Stimulated activated naive CD8-positive, alpha-beta T cell treated with anti-CD3 and anti-CD28 coated beads, Interleukin-15, amount 100 ng/mL, for 72 hours (primary cell): ENCODE data around the gene MZT2A.
"Not testable (repeated sequence)": the region's sequence is repeated elsewhere in the genome, so short reads cannot be mapped to it uniquely, and the experiment has no call there.

ENCODE experiments used
- ATAC-seq: fragments of 150-1000 bp; cut with Tn5 transposase; 2 replicates; pipeline ENCODE4 v1.10.0; 2021; ENCODE audit warnings: mild to moderate bottlenecking, moderate library complexity
- DNase-seq, 2 donors: peaks; one replicate each; pipeline ENCODE4 v3.0.0; 2021 to 2022
- H3K27ac Mint-ChIP-seq, 2 donors: one replicate each; pipeline ENCODE4 v1.8.0; 2022; ENCODE audit warnings: mild to moderate bottlenecking in 2 of 2, mixed read lengths in 2 of 2, moderate library complexity in 2 of 2
- H3K27me3 Mint-ChIP-seq: one replicate; pipeline ENCODE4 v1.8.0; 2022; ENCODE audit warnings: mixed read lengths
- H3K4me1 Mint-ChIP-seq: one replicate; pipeline ENCODE4 v1.8.0; 2022; ENCODE audit warnings: mild to moderate bottlenecking, mixed read lengths
- H3K4me3 Mint-ChIP-seq, 2 donors: one replicate each; pipeline ENCODE4 v1.8.0; 2022; ENCODE audit warnings: mild to moderate bottlenecking in 2 of 2, mixed read lengths in 2 of 2, moderate library complexity in 1 of 2
- H3K9me3 Mint-ChIP-seq, 2 donors: one replicate each; pipeline ENCODE4 v1.8.0; 2022; ENCODE audit warnings: mixed read lengths in 2 of 2

The MZT2A gene

GRCh38 chr2:131527131-131528001 is 35.2 kb upstream of the MZT2A start, which contains the start of gene CCDC74A:
Gene CCDC74A (plus strand): TSS chr2:131527888. CDS start chr2:131527971, 83 bp downstream.
- not testable (repeated sequence) for H3K27me3 Mint-ChIP-seq, H3K9me3 Mint-ChIP-seq
- Mint-ChIP-seq H3K27ac (peak within 1 kb of the TSS; percentile 74 to 96), H3K4me1 (peaks cover 29% of the 10 kb centered on the region), H3K4me3 (peak within 1 kb of the TSS; percentile 88 to 95)
- DNase-seq: peak; percentile 77 to 78
- ATAC-seq: peak; percentile 81

GRCh38 chr2:131525256-131525655 is 33.1 kb upstream of the MZT2A start:
- H3K4me1 Mint-ChIP-seq: peaks cover 29% of the 10 kb centered on the region
- H3K27me3 Mint-ChIP-seq, ATAC-seq, H3K9me3 Mint-ChIP-seq, H3K4me3 Mint-ChIP-seq, H3K27ac Mint-ChIP-seq: not testable (repeated sequence)
- DNase-seq: peak in 1 of 2 donors; percentile 0

GRCh38 chr2:131521961-131522781 is 30.0 kb upstream of the MZT2A start:
- Mint-ChIP-seq H3K4me3 (peak overlapping the region in 1 of 2 donors; percentile 47), H3K27ac (no peak overlapping the region), H3K27me3 (no peaks in the 10 kb centered on the region), H3K4me1 (peaks cover 3% of the 10 kb centered on the region), H3K9me3 (no peaks in the 10 kb centered on the region)
- no peak for ATAC-seq
- no peak for DNase-seq

GRCh38 chr2:131521524-131521923 is 29.3 kb upstream of the MZT2A start:
- not testable (repeated sequence) for H3K4me1 Mint-ChIP-seq, DNase-seq, H3K27me3 Mint-ChIP-seq, H3K9me3 Mint-ChIP-seq, H3K27ac Mint-ChIP-seq, ATAC-seq
- peak overlapping the region in 1 of 2 donors; percentile 47 for H3K4me3 Mint-ChIP-seq

- ATAC-seq (no peak), DNase-seq (no peak)
- Mint-ChIP-seq H3K9me3 (no peaks in the 10 kb centered on the region), H3K27ac (no peak overlapping the region), H3K4me3 (no peak overlapping the region), H3K4me1 (no peaks in the 10 kb centered on the region), H3K27me3 (no peaks in the 10 kb centered on the region)
Measured at GRCh38 chr2:131520526-131520925, 28.3 kb upstream of the MZT2A start.

- H3K27ac Mint-ChIP-seq, DNase-seq, H3K4me3 Mint-ChIP-seq, ATAC-seq, H3K27me3 Mint-ChIP-seq, H3K4me1 Mint-ChIP-seq, H3K9me3 Mint-ChIP-seq: not testable (repeated sequence)
Measured at GRCh38 chr2:131519871-131520470, 27.8 kb upstream of the MZT2A start.

- H3K27me3 Mint-ChIP-seq: no peaks in the 10 kb centered on the region
Measured at GRCh38 chr2:131519466-131519865, 27.3 kb upstream of the MZT2A start.

GRCh38 chr2:131518531-131518930 is 26.3 kb upstream of the MZT2A start:
- DNase-seq, H3K9me3 Mint-ChIP-seq, H3K27me3 Mint-ChIP-seq, ATAC-seq, H3K4me3 Mint-ChIP-seq, H3K27ac Mint-ChIP-seq: not testable (repeated sequence)
- H3K4me1 Mint-ChIP-seq: peaks cover 15% of the 10 kb centered on the region

More at GRCh38 chr2:131519466-131519865, 27.3 kb upstream of the MZT2A start:
- H3K4me3 Mint-ChIP-seq: no peak overlapping the region
- H3K4me1 Mint-ChIP-seq: peaks cover 8% of the 10 kb centered on the region
- no peaks in the 10 kb centered on the region for H3K9me3 Mint-ChIP-seq
- no peak for DNase-seq
- peak overlapping the region in 1 of 2 donors; percentile 48 for H3K27ac Mint-ChIP-seq
- no peak for ATAC-seq

- not testable (repeated sequence) for H3K4me3 Mint-ChIP-seq, H3K27me3 Mint-ChIP-seq, DNase-seq, H3K9me3 Mint-ChIP-seq, ATAC-seq, H3K27ac Mint-ChIP-seq
- peaks cover 17% of the 10 kb centered on the region for H3K4me1 Mint-ChIP-seq
Measured at GRCh38 chr2:131517856-131518255, 25.7 kb upstream of the MZT2A start.

GRCh38 chr2:131517106-131517831 is 25.1 kb upstream of the MZT2A start:
- H3K27me3 Mint-ChIP-seq: no peaks in the 10 kb centered on the region
- H3K27ac Mint-ChIP-seq: peak overlapping the region in 1 of 2 donors; percentile 20
- H3K9me3 Mint-ChIP-seq: no peaks in the 10 kb centered on the region
- DNase-seq: no peak
- no peak overlapping the region for H3K4me3 Mint-ChIP-seq
- H3K4me1 Mint-ChIP-seq: peaks cover 22% of the 10 kb centered on the region
- ATAC-seq: no peak

- H3K4me3 Mint-ChIP-seq, H3K9me3 Mint-ChIP-seq, H3K27ac Mint-ChIP-seq, ATAC-seq, DNase-seq, H3K27me3 Mint-ChIP-seq: not testable (repeated sequence)
- peaks cover 23% of the 10 kb centered on the region for H3K4me1 Mint-ChIP-seq
Measured at GRCh38 chr2:131516621-131517020, 24.4 kb upstream of the MZT2A start.

GRCh38 chr2:131516011-131516410 is 23.8 kb upstream of the MZT2A start:
- Mint-ChIP-seq H3K27ac (peak overlapping the region in 1 of 2 donors; percentile 54), H3K4me3 (no peak overlapping the region), H3K27me3 (no peaks in the 10 kb centered on the region), H3K9me3 (no peaks in the 10 kb centered on the region), H3K4me1 (peaks cover 23% of the 10 kb centered on the region)
- no peak for DNase-seq
- peak; percentile 1 for ATAC-seq

GRCh38 chr2:131515235-131515634 is 23.0 kb upstream of the MZT2A start:
- Mint-ChIP-seq H3K4me1 (peaks cover 23% of the 10 kb centered on the region), H3K27ac (peak overlapping the region in 1 of 2 donors; percentile 59)
- H3K27me3 Mint-ChIP-seq, DNase-seq, H3K9me3 Mint-ChIP-seq, H3K4me3 Mint-ChIP-seq: not testable (repeated sequence)
- ATAC-seq: peak; percentile 19

GRCh38 chr2:131514408-131515166 is 22.4 kb upstream of the MZT2A start:
- DNase-seq, H3K4me3 Mint-ChIP-seq, H3K9me3 Mint-ChIP-seq, H3K27me3 Mint-ChIP-seq: not testable (repeated sequence)
- peak; percentile 26 for ATAC-seq
- H3K27ac Mint-ChIP-seq: peak overlapping the region; percentile 76 to 77
- peaks cover 23% of the 10 kb centered on the region for H3K4me1 Mint-ChIP-seq
